Smooth muscle cell (in vitro differentiated cells): ENCODE results near the gene AGBL1. TPM values are rescaled to one million over a fixed set of nuclear protein-coding genes. Genes with fewer than 3 reads are reported as not detected.

Source experiments
- DNase-seq: peaks from one replicate; lab custom pipeline; 2025; ENCODE audit not compliant: unreplicated experiment; lab: John Stamatoyannopoulos, UW
- H2AFZ ChIP-seq: fragments of 200-600 bp; sonication (generic); 2 replicates; pipeline ENCODE4 v1.6.0; 2016; ENCODE audit warnings: antibody characterized with exemption, low read depth, mild to moderate bottlenecking
- H3F3A ChIP-seq: fragments of 200-600 bp; sonication (generic); 2 replicates; pipeline ENCODE4 v1.6.0; 2017; ENCODE audit warnings: antibody characterized with exemption, low read depth
- H3K27ac ChIP-seq: fragments of 200-600 bp; sonication (generic); 2 replicates; pipeline ENCODE4 v1.5.1; 2016; ENCODE audit warnings: low read depth, mild to moderate bottlenecking
- H3K27me3 ChIP-seq: fragments of 200-600 bp; sonication (generic); 2 replicates; pipeline ENCODE4 v1.6.1; 2016; ENCODE audit warnings: low read depth, mild to moderate bottlenecking
- H3K36me3 ChIP-seq: fragments of 200-600 bp; sonication (generic); 2 replicates; pipeline ENCODE4 v1.5.1; 2016; ENCODE audit warnings: low read depth
- H3K4me1 ChIP-seq: fragments of 200-600 bp; sonication (generic); 2 replicates; pipeline ENCODE4 v1.5.1; 2016; ENCODE audit warnings: low read depth
- H3K4me2 ChIP-seq: fragments of 200-600 bp; sonication (generic); 2 replicates; pipeline ENCODE4 v1.6.0; 2016; ENCODE audit warnings: mild to moderate bottlenecking
- H3K4me3 ChIP-seq: fragments of 200-600 bp; sonication (generic); 2 replicates; pipeline ENCODE4 v1.5.1; 2016; ENCODE audit warnings: mild to moderate bottlenecking
- H3K79me2 ChIP-seq: fragments of 200-600 bp; sonication (generic); 2 replicates; pipeline ENCODE4 v1.6.0; 2016; ENCODE audit warnings: low read depth, mild to moderate bottlenecking
- H3K9ac ChIP-seq: fragments of 200-600 bp; sonication (generic); 2 replicates; pipeline ENCODE4 v1.6.0; 2016; ENCODE audit warnings: low read depth
- H3K9me3 ChIP-seq: fragments of 200-600 bp; sonication (generic); replicated peaks from 2 replicates; pipeline ENCODE4 v1.5.1; 2016; ENCODE audit warnings: low read depth
- H4K20me1 ChIP-seq: fragments of 200-600 bp; sonication (generic); 2 replicates; pipeline ENCODE4 v1.6.0; 2016; ENCODE audit warnings: low read depth
- CTCF ChIP-seq: fragments of 200-600 bp; sonication (generic); IDR thresholded peaks from 2 replicates; pipeline ENCODE4 v1.5.1; 2017; ENCODE audit warnings: borderline replicate concordance, mild to moderate bottlenecking, antibody characterized with exemption; ENCODE audit not compliant: insufficient read depth, poor library complexity, severe bottlenecking
- WGBS: methylation state at CpG from one replicate; pipeline ENCODE4 v1.1.7; 2016; ENCODE audit warnings: low lambda C conversion rate; 5-methylcytosine and 5-hydroxymethylcytosine counted together
- polyA plus RNA-seq: library from polyadenylated mRNA; unstranded; fragments of >200 nt; fragmentation: Nextera tagmentation; extraction: Ambion mirVana; gene quantifications from 2 replicates; pipeline ENCODE4 v1.2.1, GENCODE V29; 2016
- total RNA-seq: library from RNA; depleted of rRNA; stranded (reverse); fragments of >200 nt; gene quantifications from 2 replicates; pipeline ENCODE4 v1.2.3, GENCODE V29; 2014

The AGBL1 gene
- total and polyA plus RNA-seq, 2 experiments from 2014 or later, result not detected

GRCh38 chr15:86840996-86841395, 761.3 kb downstream of the AGBL1 start:
- 50% methylated on average over 2 of the region's 2 CpGs for WGBS
- Histone ChIP-seq H3K36me3 (no peaks in the 10 kb centered on the region), H3K9me3 (no peaks in the 10 kb centered on the region), H4K20me1 (no peaks in the 10 kb centered on the region), H3K4me1 (no peaks in the 10 kb centered on the region), H3K4me2 (no peak overlapping the region), H3K27ac (no peak overlapping the region), H3K27me3 (no peaks in the 10 kb centered on the region), H2AFZ (no peak overlapping the region), H3K79me2 (no peaks in the 10 kb centered on the region), H3F3A (no peaks in the 10 kb centered on the region), H3K4me3 (no peak overlapping the region), H3K9ac (no peak overlapping the region)
- no peak for DNase-seq
- no peak for TF ChIP-seq CTCF

GRCh38 chr15:86842199-86842598, 762.5 kb downstream of the AGBL1 start:
- no peak overlapping the region for H3K4me3 ChIP-seq
- no peak overlapping the region for H2AFZ ChIP-seq
- H3K27ac ChIP-seq, result no peak overlapping the region
- no peaks in the 10 kb centered on the region for H3F3A ChIP-seq
- H3K36me3 ChIP-seq, result no peaks in the 10 kb centered on the region
- TF ChIP-seq CTCF, result no peak
- DNase-seq, result no peak
- H3K27me3 ChIP-seq, result no peaks in the 10 kb centered on the region
- WGBS, result 88% methylated on average over 1 of the region's 1 CpG
- H3K4me1 ChIP-seq, result no peaks in the 10 kb centered on the region
- H3K9ac ChIP-seq, result no peak overlapping the region
- H3K9me3 ChIP-seq, result no peaks in the 10 kb centered on the region
- H4K20me1 ChIP-seq, result no peaks in the 10 kb centered on the region
- H3K79me2 ChIP-seq, result no peaks in the 10 kb centered on the region
- H3K4me2 ChIP-seq, result no peak overlapping the region

GRCh38 chr15:86846036-86846435, 766.4 kb downstream of the AGBL1 start:
- TF ChIP-seq CTCF, result no peak
- H3K4me3 ChIP-seq, result no peak overlapping the region
- 92% methylated on average over 2 of the region's 2 CpGs for WGBS
- H3K27ac ChIP-seq, result no peak overlapping the region
- no peaks in the 10 kb centered on the region for H3K36me3 ChIP-seq
- no peak overlapping the region for H3K4me2 ChIP-seq
- H3F3A ChIP-seq, result no peaks in the 10 kb centered on the region
- no peaks in the 10 kb centered on the region for H3K4me1 ChIP-seq
- DNase-seq, result no peak
- no peaks in the 10 kb centered on the region for H3K9me3 ChIP-seq
- H3K79me2 ChIP-seq, result no peaks in the 10 kb centered on the region
- H2AFZ ChIP-seq, result no peak overlapping the region
- H4K20me1 ChIP-seq, result no peaks in the 10 kb centered on the region
- no peak overlapping the region for H3K9ac ChIP-seq
- no peaks in the 10 kb centered on the region for H3K27me3 ChIP-seq

GRCh38 chr15:86849136-86849535, 769.5 kb downstream of the AGBL1 start:
- WGBS, result 86% methylated on average over 5 of the region's 5 CpGs
- Histone ChIP-seq H3K27ac (no peak overlapping the region), H3K9ac (no peak overlapping the region), H3K36me3 (no peaks in the 10 kb centered on the region), H2AFZ (no peak overlapping the region), H3K4me1 (no peaks in the 10 kb centered on the region), H3K27me3 (no peaks in the 10 kb centered on the region), H3F3A (no peaks in the 10 kb centered on the region), H3K4me2 (no peak overlapping the region), H3K79me2 (no peaks in the 10 kb centered on the region), H3K4me3 (no peak overlapping the region), H3K9me3 (no peaks in the 10 kb centered on the region), H4K20me1 (no peaks in the 10 kb centered on the region)
- no peak for TF ChIP-seq CTCF
- DNase-seq, result no peak
